SK-N-SH treated with all-trans-retinoic acid at 6 μM for 48 hours (cell line): ENCODE data around the gene PTER.

Experiments
- ATAC-seq: fragments of 200-7000 bp; cut with Tn5 transposase; 3 replicates; pipeline ENCODE4 v1.9.1; 2020; ENCODE audit warnings: mild to moderate bottlenecking, moderate library complexity
- ARNTL ChIP-seq: fragments of 450-650 bp; formaldehyde crosslinking; IDR thresholded peaks from 2 replicates; pipeline ENCODE4 v1.5.0; 2020; ENCODE audit warnings: low read depth, mild to moderate bottlenecking, moderate library complexity, borderline replicate concordance
- BACH2 ChIP-seq: fragments of 250-450 bp; sonication (Bioruptor Pico); IDR thresholded peaks from 2 replicates; pipeline ENCODE4 v1.9.0; 2021; ENCODE audit warnings: mild to moderate bottlenecking, borderline replicate concordance
- CREB5 ChIP-seq: fragments of 250-450 bp; sonication (Bioruptor Pico); IDR thresholded peaks from 2 replicates; pipeline ENCODE4 v1.5.1; 2020; ENCODE audit warnings: low read depth, mild to moderate bottlenecking, moderate library complexity
- CSDC2 ChIP-seq: fragments of 250-450 bp; sonication (Bioruptor Pico); IDR thresholded peaks from 2 replicates; pipeline ENCODE4 v1.5.0; 2020; ENCODE audit warnings: mild to moderate bottlenecking, moderate library complexity
- CSRNP3 ChIP-seq: fragments of 250-450 bp; sonication (Bioruptor Pico); IDR thresholded peaks from 2 replicates; pipeline ENCODE4 v1.5.1; 2021; ENCODE audit warnings: mild to moderate bottlenecking, moderate library complexity
- ESRRG ChIP-seq: fragments of 250-450 bp; sonication (Bioruptor Pico); IDR thresholded peaks from 2 replicates; pipeline ENCODE4 v1.6.1; 2021; ENCODE audit warnings: mild to moderate bottlenecking
- GLIS3 ChIP-seq: fragments of 250-450 bp; sonication (Bioruptor Pico); IDR thresholded peaks from 2 replicates; pipeline ENCODE4 v1.5.0; 2020; ENCODE audit warnings: mild to moderate bottlenecking, moderate library complexity
- ISL1 ChIP-seq: fragments of 250-450 bp; sonication (Bioruptor Pico); IDR thresholded peaks from 2 replicates; pipeline ENCODE4 v2.1.2; 2022; ENCODE audit warnings: mild to moderate bottlenecking, moderate library complexity
- OSR1 ChIP-seq: fragments of 250-450 bp; sonication (Bioruptor Pico); IDR thresholded peaks from 2 replicates; pipeline ENCODE4 v1.8.0; 2022; ENCODE audit warnings: moderate library complexity, mild to moderate bottlenecking, inconsistent platforms
- PATZ1 ChIP-seq: fragments of 250-450 bp; sonication (Bioruptor Pico); IDR thresholded peaks from 2 replicates; pipeline ENCODE4 v1.8.0; 2020; ENCODE audit warnings: mild to moderate bottlenecking, moderate library complexity, borderline replicate concordance
- POU6F1 ChIP-seq: fragments of 250-450 bp; sonication (Bioruptor Pico); IDR thresholded peaks from 2 replicates; pipeline ENCODE4 v1.8.0; 2021; ENCODE audit warnings: low read depth, mild to moderate bottlenecking, moderate library complexity, borderline replicate concordance
- PPARA ChIP-seq: fragments of 250-450 bp; sonication (Bioruptor Pico); IDR thresholded peaks from 2 replicates; pipeline ENCODE4 v1.5.0; 2020; ENCODE audit warnings: mild to moderate bottlenecking, borderline replicate concordance
- RARB ChIP-seq: fragments of 250-450 bp; sonication (Bioruptor Pico); IDR thresholded peaks from 2 replicates; pipeline ENCODE4 v1.8.0; 2021; ENCODE audit warnings: mild to moderate bottlenecking, moderate library complexity
- SNAI2 ChIP-seq: fragments of 250-450 bp; sonication (Bioruptor Pico); IDR thresholded peaks from 2 replicates; pipeline ENCODE4 v1.5.0; 2020; ENCODE audit warnings: mild to moderate bottlenecking, moderate library complexity
- TOX ChIP-seq: fragments of 250-450 bp; sonication (Bioruptor Pico); IDR thresholded peaks from 2 replicates; pipeline ENCODE4 v1.8.0; 2021; ENCODE audit warnings: mild to moderate bottlenecking, moderate library complexity, borderline replicate concordance
- TSHZ2 ChIP-seq: fragments of 250-450 bp; sonication (Bioruptor Pico); IDR thresholded peaks from 2 replicates; pipeline ENCODE4 v1.5.0; 2020; ENCODE audit warnings: mild to moderate bottlenecking, moderate library complexity
- ZC3H10 ChIP-seq: fragments of 250-450 bp; sonication (Bioruptor Pico); IDR thresholded peaks from 2 replicates; pipeline ENCODE4 v1.5.1; 2021; ENCODE audit warnings: mild to moderate bottlenecking, moderate library complexity
- ZFP3 ChIP-seq: fragments of 250-450 bp; sonication (Bioruptor Pico); IDR thresholded peaks from 2 replicates; pipeline ENCODE4 v1.5.0; 2020; ENCODE audit warnings: mild to moderate bottlenecking, moderate library complexity
- ZFP30 ChIP-seq: fragments of 450-650 bp; formaldehyde crosslinking; IDR thresholded peaks from 2 replicates; pipeline ENCODE4 v1.5.0; 2022; ENCODE audit warnings: mild to moderate bottlenecking, moderate library complexity
- ZNF565 ChIP-seq: fragments of 450-650 bp; formaldehyde crosslinking; conservative IDR thresholded peaks from 2 replicates; pipeline ENCODE4 v1.5.0; 2020; ENCODE audit warnings: low read depth, mild to moderate bottlenecking, moderate library complexity
- ZNF8 ChIP-seq: fragments of 450-650 bp; formaldehyde crosslinking; IDR thresholded peaks from 2 replicates; pipeline ENCODE4 v1.5.0; 2020; ENCODE audit warnings: mild to moderate bottlenecking, moderate library complexity

The PTER gene

GRCh38 chr10:16458166-16458955, 21.6 kb downstream of the PTER start:
- no peak for ATAC-seq
- TF ChIP-seq CSDC2 (no peak), PPARA (CRISPR knock-in tag) (no peak), ZFP30 (CRISPR knock-in tag) (no peak), PATZ1 (CRISPR knock-in tag) (no peak), OSR1 (CRISPR knock-in tag) (no peak), ISL1 (CRISPR knock-in tag) (no peak), ZNF8 (CRISPR knock-in tag) (no peak), BACH2 (CRISPR knock-in tag) (no peak), ARNTL (CRISPR knock-in tag) (no peak), RARB (CRISPR knock-in tag) (no peak), ESRRG (CRISPR knock-in tag) (no peak), TOX (no peak), ZC3H10 (CRISPR knock-in tag) (no peak), TSHZ2 (CRISPR knock-in tag) (no peak), ZNF565 (CRISPR knock-in tag) (no peak), CSRNP3 (no peak), GLIS3 (no peak)
- TF ChIP-seq, all 23 proteins: peak for 0

- no peak for TF ChIP-seq OSR1 (CRISPR knock-in tag)
- TF ChIP-seq ESRRG (CRISPR knock-in tag) = no peak
- no peak for TF ChIP-seq BACH2 (CRISPR knock-in tag)
- no peak for TF ChIP-seq GLIS3
- TF ChIP-seq ZFP3 (CRISPR knock-in tag) = no peak
- no peak for TF ChIP-seq POU6F1 (CRISPR knock-in tag)
- no peak for TF ChIP-seq ARNTL (CRISPR knock-in tag)
- no peak for TF ChIP-seq CREB5 (CRISPR knock-in tag)
- no peak for TF ChIP-seq ISL1 (CRISPR knock-in tag)
- ATAC-seq = no peak
These were observed 22.7 kb downstream of the PTER start for GRCh38 chr10:16459423-16459939.

GRCh38 chr10:16466001-16466400, 29.2 kb downstream of the PTER start:
- ATAC-seq = no peak
- TF ChIP-seq ZFP30 (CRISPR knock-in tag) = no peak
- no peak for TF ChIP-seq SNAI2 (CRISPR knock-in tag)
- no peak for TF ChIP-seq ARNTL (CRISPR knock-in tag)
- no peak for TF ChIP-seq OSR1 (CRISPR knock-in tag)
- no peak for TF ChIP-seq PPARA (CRISPR knock-in tag)
